ENCODE measurements around the gene SPAST. TPM values are rescaled to one million over a fixed set of nuclear protein-coding genes. Genes with fewer than 3 reads are reported as not detected.
"Not testable (repeated sequence)": the region's sequence is repeated elsewhere in the genome, so short reads cannot be mapped to it uniquely, and the experiment has no call there.

The SPAST gene
- total RNA-seq, 4 donors from 2014 or later = 20.5 to 34.3 (median 24.8) TPM

- TF ChIP-seq POLR2A (IDR thresholded peaks at IDR 0.05) = no peak
- no peak for TF ChIP-seq CTCF (IDR thresholded peaks at IDR 0.05)
- no peak for DNase-seq
- H3K4me1 ChIP-seq = no peaks in the 10 kb centered on the region
- H3K27me3 ChIP-seq = no peaks in the 10 kb centered on the region
- WGBS, 2 donors = 93 to 97% methylated on average over 11 of the region's 11 CpGs
- no peaks in the 10 kb centered on the region for H3K36me3 ChIP-seq
- intact Hi-C loops (cut with DNase I) = no loop called here
- no peak overlapping the region for H3K27ac ChIP-seq
- no peak overlapping the region for H3K4me3 ChIP-seq (replicated peaks in 1 of 3)
- no peaks in the 10 kb centered on the region for H3K9me3 ChIP-seq
Observed at GRCh38 chr2:32051836-32052439, 11.4 kb upstream of the SPAST start.

GRCh38 chr2:32054583-32054982, 8.8 kb upstream of the SPAST start:
- H3K36me3 ChIP-seq; H3K9me3 ChIP-seq; intact Hi-C loops (cut with DNase I); H3K27ac ChIP-seq; DNase-seq; H3K4me1 ChIP-seq; H3K4me3 ChIP-seq (replicated peaks in 1 of 3); H3K27me3 ChIP-seq: not testable (repeated sequence)
- 76 to 78% methylated on average over 3 of the region's 3 CpGs for WGBS, 2 donors

GRCh38 chr2:32058130-32058529, 5.2 kb upstream of the SPAST start:
- Histone ChIP-seq H3K27ac (no peak overlapping the region), H3K4me1 (peaks cover 0 to 4% of the 10 kb centered on the region in 2 donors), H3K27me3 (no peaks in the 10 kb centered on the region), H3K4me3 (replicated peaks in 1 of 3) (no peak overlapping the region), H3K9me3 (no peaks in the 10 kb centered on the region), H3K36me3 (no peaks in the 10 kb centered on the region)
- DNase-seq = no peak
- intact Hi-C loops (cut with DNase I) = no loop called here
- TF ChIP-seq CTCF (IDR thresholded peaks at IDR 0.05) (no peak), POLR2A (IDR thresholded peaks at IDR 0.05) (no peak)
- 96 to 98% methylated on average over 2 of the region's 2 CpGs for WGBS, 2 donors

GRCh38 chr2:32060266-32060665, 3.1 kb upstream of the SPAST start:
- intact Hi-C loops (cut with DNase I) = loop anchor here (10.0 kb wide), 2 partner anchors 45 to 105 kb away; partner anchors contain the start of genes MEMO1 and SLC30A6
- no peak for TF ChIP-seq POLR2A (IDR thresholded peaks at IDR 0.05)
- TF ChIP-seq CTCF (IDR thresholded peaks at IDR 0.05) = no peak
- Histone ChIP-seq H3K9me3 (no peaks in the 10 kb centered on the region), H3K4me3 (replicated peaks in 1 of 3) (no peak overlapping the region), H3K27me3 (no peaks in the 10 kb centered on the region), H3K36me3 (no peaks in the 10 kb centered on the region), H3K27ac (no peak overlapping the region), H3K4me1 (peaks cover 7 to 12% of the 10 kb centered on the region in 2 donors)
- no peak for DNase-seq
- WGBS, 2 donors = 92 to 93% methylated on average over 2 of the region's 2 CpGs

- DNase-seq = no peak
- 90 to 94% methylated on average over 8 of the region's 8 CpGs for WGBS, 2 donors
- TF ChIP-seq POLR2A (IDR thresholded peaks at IDR 0.05) (no peak), CTCF (IDR thresholded peaks at IDR 0.05) (no peak)
- peaks cover 12% of the 10 kb centered on the region in 2 donors for H3K4me1 ChIP-seq
- no peaks in the 10 kb centered on the region for H3K36me3 ChIP-seq
- H3K27me3 ChIP-seq = no peaks in the 10 kb centered on the region
- no peak overlapping the region for H3K4me3 ChIP-seq (replicated peaks in 1 of 3)
- intact Hi-C loops (cut with DNase I) = loop anchor here (10.0 kb wide), 2 partner anchors 47 to 103 kb away; partner anchors contain the start of genes MEMO1 and SLC30A6
- H3K9me3 ChIP-seq = no peaks in the 10 kb centered on the region
- H3K27ac ChIP-seq = no peak overlapping the region
Observed at GRCh38 chr2:32061430-32061829, 1.9 kb upstream of the SPAST start.
